T-helper 17 cell (primary cell): ENCODE measurements around the gene IL21R. TPM values are rescaled to one million over a fixed set of nuclear protein-coding genes. Genes with fewer than 3 reads are reported as not detected.
A peak's percentile ranks its signal among the peaks of the same experiment; 100 is the strongest.
"Not testable (repeated sequence)": the region's sequence is repeated elsewhere in the genome, so short reads cannot be mapped to it uniquely, and the experiment has no call there.

Source experiments
- ATAC-seq: fragments of 150-1000 bp; cut with Tn5 transposase; 2 replicates; pipeline ENCODE4 v1.10.0; 2021; ENCODE audit warnings: mild to moderate bottlenecking, moderate library complexity
- DNase-seq, 3 donors: peaks; one replicate each; pipeline versions ENCODE4 v3.0.0 to v3.0.0-alpha.2; 2020 to 2021
- H3K9me3 ChIP-seq: one replicate; pipeline ENCODE4 v1.7.0; 2013; ENCODE audit warnings: low read length, mild to moderate bottlenecking; ENCODE audit not compliant: control insufficient read depth, poor library complexity, severe bottlenecking
- H3K27ac Mint-ChIP-seq: one replicate; pipeline ENCODE4 v1.8.0; 2022; ENCODE audit warnings: mild to moderate bottlenecking, moderate library complexity, mixed read lengths
- H3K27me3 Mint-ChIP-seq: one replicate; pipeline ENCODE4 v1.8.0; 2022; ENCODE audit warnings: mixed read lengths
- H3K36me3 Mint-ChIP-seq: one replicate; pipeline ENCODE4 v1.8.0; 2022; ENCODE audit warnings: low read depth, mixed read lengths
- H3K4me1 Mint-ChIP-seq: one replicate; pipeline ENCODE4 v1.8.0; 2022; ENCODE audit warnings: mild to moderate bottlenecking, mixed read lengths
- H3K4me3 Mint-ChIP-seq: one replicate; pipeline ENCODE4 v1.8.0; 2022; ENCODE audit warnings: mild to moderate bottlenecking, moderate library complexity, mixed read lengths
- total RNA-seq, 4 donors: library from RNA in 2 of 4; stranded (reverse) in 2 of 4; gene quantifications; one replicate each; pipeline ENCODE4 v1.2.3 and lab custom pipeline; 2022 to 2026

Gene IL21R
- total RNA-seq, 2 donors from 2014 or later, result 17.6 to 26.4 TPM

DNA sequence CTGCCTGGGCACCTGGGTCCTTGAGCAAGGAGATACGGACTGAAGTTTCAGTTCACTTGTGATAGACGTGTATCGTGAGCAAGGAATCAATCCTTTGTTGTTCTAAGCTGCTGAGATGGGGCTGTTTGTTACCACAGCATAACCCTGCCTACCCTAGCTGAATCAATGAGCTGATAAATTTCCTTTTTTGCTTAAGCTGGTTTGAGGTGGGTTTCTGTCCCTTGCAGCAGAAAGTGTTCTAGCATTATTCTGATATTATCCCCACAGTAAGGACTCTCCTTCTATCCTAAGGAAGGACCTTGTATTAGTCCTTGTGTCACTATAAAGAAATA, 51.5 kb downstream of the IL21R start:
- H3K4me3 Mint-ChIP-seq, result no peak overlapping the region
- no peaks in the 10 kb centered on the region for H3K9me3 ChIP-seq
- DNase-seq, result no peak
- peaks cover 46% of the 10 kb centered on the region for H3K4me1 Mint-ChIP-seq
- no peaks in the 10 kb centered on the region for H3K36me3 Mint-ChIP-seq
- H3K27ac Mint-ChIP-seq, result peak overlapping the region; percentile 90
- no peak for ATAC-seq
- H3K27me3 Mint-ChIP-seq, result no peaks in the 10 kb centered on the region

DNA sequence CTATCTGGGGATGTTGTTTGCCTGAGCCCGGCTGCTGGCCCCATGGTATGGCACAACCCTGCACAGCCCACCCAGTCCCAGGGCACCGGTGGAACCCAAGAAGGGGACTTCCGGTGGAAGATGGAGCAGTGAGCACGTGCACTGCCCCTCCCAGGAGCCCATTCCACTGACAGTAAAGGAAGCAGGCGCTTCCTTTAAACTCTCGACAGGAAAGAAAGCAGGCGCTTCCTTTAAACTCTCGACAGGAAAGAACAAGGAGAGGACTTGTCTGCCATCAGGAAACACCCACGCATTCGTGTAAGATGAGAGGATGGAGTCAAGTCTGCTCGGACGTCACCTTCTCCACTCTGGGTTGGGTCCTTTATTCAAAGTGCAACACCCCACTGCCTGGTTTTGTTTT, 53.7 kb downstream of the IL21R start:
- ATAC-seq (no peak), DNase-seq (no peak)
- H3K4me3 Mint-ChIP-seq, result no peak overlapping the region
- peaks cover 3% of the 10 kb centered on the region for H3K36me3 Mint-ChIP-seq
- H3K9me3 ChIP-seq, result no peaks in the 10 kb centered on the region
- peak overlapping the region; percentile 90 for H3K27ac Mint-ChIP-seq
- no peaks in the 10 kb centered on the region for H3K27me3 Mint-ChIP-seq
- H3K4me1 Mint-ChIP-seq, result peaks cover 35% of the 10 kb centered on the region

DNA sequence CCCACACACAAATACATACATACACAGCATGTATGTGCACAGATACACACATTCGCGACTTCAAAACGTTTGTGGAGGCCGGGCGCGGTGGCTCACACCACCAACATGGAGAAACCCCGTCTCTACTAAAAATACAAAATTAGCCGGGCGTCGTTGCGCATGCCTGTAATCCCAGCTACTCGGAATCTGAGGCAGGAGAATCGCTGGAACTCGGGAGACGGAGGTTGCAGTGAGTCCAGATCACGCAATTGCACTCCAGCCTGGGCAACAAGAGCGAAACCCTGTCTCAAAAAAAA, 55.6 kb downstream of the IL21R start:
- Mint-ChIP-seq H3K27ac (peak overlapping the region; percentile 90), H3K4me1 (peaks cover 26% of the 10 kb centered on the region)
- not testable (repeated sequence) for H3K4me3 Mint-ChIP-seq, H3K9me3 ChIP-seq, ATAC-seq, H3K36me3 Mint-ChIP-seq, DNase-seq, H3K27me3 Mint-ChIP-seq

DNA sequence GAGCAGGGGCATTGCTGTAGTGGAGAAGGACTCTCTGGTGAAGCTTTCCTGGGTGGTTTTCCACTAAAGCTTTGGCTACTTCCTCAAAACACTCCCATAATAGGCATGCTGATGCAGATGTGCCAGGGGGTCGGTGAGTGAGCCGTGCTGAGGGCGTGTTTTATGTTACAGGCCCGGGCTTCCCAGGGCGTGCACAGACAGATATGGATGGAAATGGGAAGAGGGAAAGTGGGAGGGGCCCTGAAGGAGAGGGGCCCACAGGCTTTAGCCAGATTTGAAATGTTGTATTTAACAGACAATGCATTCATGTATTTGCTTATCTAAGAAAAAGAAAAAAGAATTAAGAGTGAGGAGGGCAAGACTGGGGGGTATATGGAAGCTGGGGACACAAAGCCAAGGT, 56.3 kb downstream of the IL21R start:
- H3K27ac Mint-ChIP-seq, result no peak overlapping the region
- no peak for DNase-seq
- no peaks in the 10 kb centered on the region for H3K9me3 ChIP-seq
- ATAC-seq, result no peak
- peaks cover 3% of the 10 kb centered on the region for H3K36me3 Mint-ChIP-seq
- H3K4me1 Mint-ChIP-seq, result peaks cover 24% of the 10 kb centered on the region
- H3K4me3 Mint-ChIP-seq, result no peak overlapping the region
- no peaks in the 10 kb centered on the region for H3K27me3 Mint-ChIP-seq

DNA sequence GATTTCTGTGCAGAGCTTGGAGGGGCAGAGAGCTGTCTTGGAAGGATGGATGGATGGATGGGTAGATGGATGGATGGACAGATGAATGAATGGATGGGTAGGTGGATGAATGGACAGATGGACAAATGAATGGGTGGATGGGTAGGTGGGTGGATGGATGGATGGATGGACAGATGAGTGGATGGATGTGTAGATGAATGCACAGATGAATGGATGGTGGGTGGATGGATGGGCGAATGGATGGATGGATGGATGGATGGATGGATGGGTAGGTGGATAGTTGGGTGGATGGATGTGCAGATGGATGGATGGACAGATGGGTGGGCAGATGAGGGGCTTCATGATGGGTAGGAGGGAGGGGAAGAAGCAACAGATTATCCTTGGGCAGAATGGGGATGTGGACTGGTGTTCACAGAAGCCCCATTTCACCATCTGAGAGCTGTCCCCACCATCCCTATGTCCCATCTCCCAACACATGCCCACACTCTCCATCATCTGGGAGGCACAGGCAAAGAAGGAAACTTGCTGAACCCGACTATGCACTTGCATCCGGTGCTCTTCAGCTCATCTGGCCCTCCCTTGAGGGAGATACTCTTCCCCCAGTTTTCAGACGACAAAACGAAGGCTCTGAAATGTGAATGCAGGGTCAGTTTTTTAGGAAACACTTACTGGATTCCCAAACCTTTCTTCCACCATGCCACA, 57.2 kb downstream of the IL21R start:
- H3K27ac Mint-ChIP-seq, result peak overlapping the region; percentile 78
- H3K4me3 Mint-ChIP-seq, result no peak overlapping the region
- peaks cover 31% of the 10 kb centered on the region for H3K4me1 Mint-ChIP-seq
- H3K9me3 ChIP-seq, result no peaks in the 10 kb centered on the region
- H3K27me3 Mint-ChIP-seq, result no peaks in the 10 kb centered on the region
- ATAC-seq, result no peak
- no peak for DNase-seq
- peaks cover 3% of the 10 kb centered on the region for H3K36me3 Mint-ChIP-seq

DNA sequence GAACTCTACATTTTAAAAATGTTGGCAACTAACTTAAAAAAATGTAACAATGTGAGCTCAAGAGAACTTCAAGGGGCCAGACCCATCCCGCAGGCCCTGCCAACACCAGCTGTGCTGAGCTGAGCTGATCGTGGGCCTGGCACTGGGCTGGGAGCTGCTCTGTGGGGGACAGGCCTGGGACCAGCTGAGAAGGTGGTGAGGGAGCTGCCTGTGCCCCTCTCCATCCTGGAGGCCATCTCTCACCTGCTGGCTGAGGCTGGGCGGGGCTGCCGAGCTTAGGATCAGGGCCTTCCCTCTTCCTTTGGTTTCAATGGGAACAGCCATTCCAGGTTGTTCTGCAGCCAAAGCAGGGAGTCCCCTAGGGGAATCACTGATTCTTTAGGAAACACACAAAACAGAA, 58.2 kb downstream of the IL21R start:
- no peak for ATAC-seq
- no peaks in the 10 kb centered on the region for H3K9me3 ChIP-seq
- no peak for DNase-seq
- Mint-ChIP-seq H3K27ac (peak overlapping the region; percentile 78), H3K4me3 (no peak overlapping the region), H3K27me3 (no peaks in the 10 kb centered on the region), H3K4me1 (peaks cover 38% of the 10 kb centered on the region), H3K36me3 (peaks cover 3% of the 10 kb centered on the region)

DNA sequence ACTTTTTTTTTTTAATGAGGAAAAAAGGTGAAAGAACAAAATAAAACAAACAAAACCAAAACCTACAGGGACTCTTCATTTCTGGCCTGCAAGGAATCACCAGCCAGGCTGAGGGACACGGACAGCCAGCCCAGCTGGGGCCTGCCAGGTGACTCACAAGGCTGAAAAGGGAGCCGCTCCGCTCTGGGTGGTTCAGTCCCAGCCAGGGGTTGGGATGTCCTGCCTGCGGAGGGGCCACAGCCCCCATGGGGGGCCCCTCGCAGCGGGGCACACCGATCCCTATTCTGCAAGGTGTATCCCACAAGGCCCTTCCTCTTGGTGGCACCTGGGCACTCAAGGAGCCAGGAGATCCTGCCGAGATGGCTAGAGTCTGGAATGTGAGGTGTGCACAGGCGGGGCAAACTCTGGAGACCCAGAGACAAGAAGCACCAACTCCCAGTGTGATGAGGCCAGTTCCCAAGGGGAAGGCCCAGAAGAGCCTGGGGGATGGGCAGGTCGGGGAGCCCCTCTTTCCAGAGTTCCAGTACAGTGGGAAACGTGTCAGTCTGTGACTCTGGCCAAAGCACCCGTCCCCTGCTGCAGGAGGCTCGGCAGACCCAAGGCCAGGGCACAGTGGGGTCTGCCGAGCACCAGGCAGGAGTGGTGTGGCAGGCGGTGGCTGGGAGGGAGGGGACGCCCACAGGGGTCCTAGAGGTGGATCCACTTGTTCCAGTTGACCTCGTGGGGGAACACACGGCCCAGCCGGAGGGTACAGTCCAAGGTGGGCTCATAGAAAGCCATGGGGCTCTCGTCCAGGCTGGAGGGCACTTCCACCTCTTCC, 58.9 kb downstream of the IL21R start:
- no peaks in the 10 kb centered on the region for H3K9me3 ChIP-seq
- H3K27me3 Mint-ChIP-seq, result no peaks in the 10 kb centered on the region
- H3K4me1 Mint-ChIP-seq, result peaks cover 36% of the 10 kb centered on the region
- ATAC-seq (no peak), DNase-seq (no peak)
- H3K36me3 Mint-ChIP-seq, result peaks cover 3% of the 10 kb centered on the region
- H3K27ac Mint-ChIP-seq, result peak overlapping the region; percentile 78
- no peak overlapping the region for H3K4me3 Mint-ChIP-seq

DNA sequence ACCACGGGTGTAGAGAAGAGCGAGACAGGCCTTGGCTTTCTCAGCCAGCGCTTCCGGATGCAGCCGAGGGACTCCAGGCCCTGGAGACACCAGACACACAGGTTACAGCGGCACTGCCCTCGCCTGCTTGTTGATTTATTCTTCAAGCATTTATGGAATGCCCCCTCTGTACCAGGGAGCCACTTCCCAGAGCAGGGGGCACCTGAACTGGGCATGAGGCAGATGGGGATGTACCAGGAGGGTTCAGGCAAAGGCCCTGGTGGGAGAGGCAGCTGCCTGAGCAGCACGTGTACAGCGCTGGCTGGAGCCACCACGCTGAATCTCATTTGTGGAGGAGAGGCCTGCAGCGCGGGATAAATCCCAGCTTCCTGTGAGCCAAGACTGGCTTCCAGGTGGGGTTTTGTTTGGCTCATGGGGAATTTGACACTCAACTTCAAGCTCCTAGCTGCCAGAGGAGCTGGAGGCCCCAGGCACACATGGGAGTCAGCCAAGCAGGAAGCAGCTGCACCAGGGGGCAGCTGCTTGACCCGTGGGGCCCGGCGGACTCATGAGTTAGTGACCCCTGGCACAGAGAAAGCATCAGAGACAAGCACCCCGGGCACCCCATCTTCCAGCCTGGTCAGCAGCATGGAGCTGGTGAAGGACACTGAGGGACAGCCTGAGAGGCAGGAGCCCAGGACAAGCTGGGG, 59.7 kb downstream of the IL21R start:
- peak overlapping the region; percentile 78 for H3K27ac Mint-ChIP-seq
- ATAC-seq (no peak), DNase-seq (no peak)
- no peaks in the 10 kb centered on the region for H3K9me3 ChIP-seq
- H3K36me3 Mint-ChIP-seq, result peaks cover 3% of the 10 kb centered on the region
- H3K4me1 Mint-ChIP-seq, result peaks cover 36% of the 10 kb centered on the region
- H3K27me3 Mint-ChIP-seq, result no peaks in the 10 kb centered on the region
- H3K4me3 Mint-ChIP-seq, result no peak overlapping the region

DNA sequence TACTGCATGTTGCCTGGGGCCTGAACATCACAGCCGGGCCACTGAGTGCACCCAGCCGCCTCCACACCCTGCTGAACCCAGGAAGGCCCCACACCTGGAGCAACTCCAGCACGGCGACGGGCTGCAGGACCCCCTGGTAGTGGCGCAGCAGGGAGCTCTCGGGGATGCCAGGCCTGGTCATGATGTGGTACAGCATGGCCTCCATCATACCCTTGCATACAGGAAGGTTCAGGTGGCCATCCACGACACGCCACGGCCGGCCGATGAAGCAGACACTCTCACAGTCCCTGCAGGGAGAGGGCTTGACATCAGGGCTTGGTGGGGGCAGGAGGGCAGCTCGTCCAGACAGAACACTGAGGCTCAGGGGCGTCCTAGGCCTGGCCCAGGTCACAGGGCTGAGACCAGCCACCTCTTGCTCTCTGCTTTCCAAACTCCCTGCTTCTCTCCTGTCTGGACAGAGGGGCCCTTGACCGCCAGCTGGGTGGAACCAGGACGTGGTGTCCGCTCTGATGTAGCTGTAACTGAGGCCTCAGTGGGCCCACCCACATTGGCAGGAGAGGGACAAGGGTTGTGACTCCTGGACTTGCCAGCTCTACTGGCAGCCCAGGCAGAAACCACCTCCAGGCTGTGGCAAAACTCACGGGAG, 60.3 kb downstream of the IL21R start:
- Mint-ChIP-seq H3K4me3 (no peak overlapping the region), H3K4me1 (peaks cover 31% of the 10 kb centered on the region), H3K27me3 (no peaks in the 10 kb centered on the region), H3K27ac (peak overlapping the region; percentile 94), H3K36me3 (peaks cover 5% of the 10 kb centered on the region)
- ATAC-seq, result no peak
- DNase-seq, result no peak
- H3K9me3 ChIP-seq, result no peaks in the 10 kb centered on the region

DNA sequence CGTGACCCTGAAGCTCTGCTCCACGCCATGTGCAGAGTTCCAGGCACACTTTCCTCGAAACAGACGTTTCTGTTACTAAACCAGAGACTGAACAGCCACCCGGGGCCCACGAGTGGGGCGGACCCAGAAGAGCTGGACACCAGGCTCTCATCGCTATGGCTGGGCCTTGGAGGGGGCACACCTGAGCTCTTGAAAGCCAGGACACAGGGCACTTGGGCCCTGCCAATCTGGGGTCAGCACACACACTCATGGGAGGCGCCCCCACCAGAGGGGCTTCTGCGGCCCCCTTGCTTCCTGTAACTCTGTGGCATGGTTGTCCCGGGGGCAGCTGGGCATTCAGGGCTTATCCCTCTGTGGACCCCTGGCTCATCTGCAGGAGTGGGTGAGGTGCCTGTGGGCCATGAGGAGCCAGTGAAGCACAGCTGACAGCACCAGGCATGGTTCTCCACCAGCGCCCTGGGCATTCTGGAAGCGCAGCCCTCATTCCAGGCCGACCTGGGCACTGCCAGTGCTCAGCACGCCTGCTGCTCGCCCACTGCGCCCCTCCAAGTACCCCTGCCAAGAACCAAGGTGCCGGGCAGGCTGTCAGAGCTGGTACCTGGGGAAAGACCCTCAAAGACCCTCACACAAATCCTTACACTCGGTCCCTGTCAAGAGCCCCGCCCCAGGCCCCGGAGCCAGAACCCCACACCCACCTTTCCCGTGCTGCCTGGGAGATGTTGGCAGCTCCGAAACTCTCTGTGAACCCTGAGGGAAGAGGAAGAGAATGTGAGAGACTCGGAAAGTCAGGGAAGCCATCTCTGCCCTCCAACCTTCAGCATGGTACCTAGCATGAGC, 61.1 kb downstream of the IL21R start:
- peak overlapping the region; percentile 94 for H3K27ac Mint-ChIP-seq
- peaks cover 30% of the 10 kb centered on the region for H3K4me1 Mint-ChIP-seq
- peaks cover 8% of the 10 kb centered on the region for H3K36me3 Mint-ChIP-seq
- no peak for DNase-seq
- peak overlapping the region; percentile 77 for H3K4me3 Mint-ChIP-seq
- H3K27me3 Mint-ChIP-seq, result no peaks in the 10 kb centered on the region
- ATAC-seq, result no peak
- H3K9me3 ChIP-seq, result no peaks in the 10 kb centered on the region

DNA sequence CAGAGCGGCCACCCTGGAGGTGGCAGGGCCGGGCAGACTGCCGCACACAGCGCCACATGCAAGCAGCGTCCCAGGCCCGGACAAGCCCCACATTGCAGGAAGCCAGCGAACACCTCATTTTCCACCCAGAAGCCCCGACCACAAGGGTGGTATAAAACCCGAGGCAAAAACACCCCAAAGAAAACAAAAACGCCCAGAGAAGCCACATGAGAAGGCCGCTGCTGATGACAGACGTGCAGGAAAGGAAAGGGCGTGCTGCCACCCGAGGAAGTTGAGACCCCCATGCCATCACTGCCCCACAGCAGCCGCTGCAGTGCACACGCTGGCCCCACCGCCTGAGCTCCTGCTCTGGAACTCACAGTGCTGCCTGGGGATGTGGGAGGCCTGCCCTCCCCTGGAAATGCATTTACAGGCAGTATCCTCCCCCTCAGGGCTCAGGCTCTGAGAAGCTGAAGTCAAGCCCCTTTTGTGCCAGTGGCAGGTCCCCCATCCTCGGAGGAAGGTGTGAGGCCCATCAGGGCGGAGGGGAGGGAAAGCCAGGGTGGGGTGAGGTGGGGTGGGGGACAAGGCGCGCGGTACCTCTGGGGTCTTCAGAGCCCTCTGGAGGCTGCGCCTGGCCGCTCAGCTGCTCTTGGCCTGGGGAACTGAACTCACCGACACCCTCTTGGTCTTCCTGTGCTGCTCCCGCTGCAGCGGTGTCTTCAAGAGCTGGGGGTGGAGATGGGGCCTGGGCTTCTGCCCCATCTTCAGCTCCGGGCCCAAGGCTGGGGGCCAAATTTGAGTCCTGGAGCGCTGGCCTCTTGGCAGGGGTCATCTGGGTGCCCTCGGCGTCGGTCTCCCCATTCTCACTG, 62.0 kb downstream of the IL21R start:
- H3K9me3 ChIP-seq, result no peaks in the 10 kb centered on the region
- H3K4me1 Mint-ChIP-seq, result peaks cover 25% of the 10 kb centered on the region
- ATAC-seq, result peak; percentile 81
- H3K36me3 Mint-ChIP-seq, result peaks cover 10% of the 10 kb centered on the region
- DNase-seq, result peak in 2 of 3 donors; percentile 29 to 42
- no peaks in the 10 kb centered on the region for H3K27me3 Mint-ChIP-seq
- H3K27ac Mint-ChIP-seq, result peak overlapping the region; percentile 94
- peak overlapping the region; percentile 77 for H3K4me3 Mint-ChIP-seq
